Mesodermal cell (in vitro differentiated cells): ENCODE results near the gene NKIRAS1.
A peak's percentile ranks its signal among the peaks of the same experiment; 100 is the strongest.
"Not testable (repeated sequence)": the region's sequence is repeated elsewhere in the genome, so short reads cannot be mapped to it uniquely, and the experiment has no call there.

Experiments
- H3K27ac ChIP-seq: 2 replicates; pipeline ENCODE4 v1.7.0; 2013; ENCODE audit warnings: mild to moderate bottlenecking, low read depth, low read length, moderate library complexity; ENCODE audit not compliant: severe bottlenecking
- H3K36me3 ChIP-seq: 2 replicates; pipeline ENCODE4 v1.7.1; 2013; ENCODE audit warnings: mild to moderate bottlenecking, low read length, moderate library complexity; ENCODE audit not compliant: control insufficient read depth, insufficient read depth
- H3K4me1 ChIP-seq: one replicate; pipeline ENCODE4 v1.7.1; 2013; ENCODE audit warnings: mild to moderate bottlenecking, low read length; ENCODE audit not compliant: insufficient read depth, control insufficient read depth, poor library complexity, severe bottlenecking
- H3K4me3 ChIP-seq: 2 replicates; pipeline ENCODE4 v1.7.0; 2013; ENCODE audit warnings: low read length, control low read depth, mild to moderate bottlenecking; ENCODE audit not compliant: insufficient read depth, poor library complexity, severe bottlenecking; ENCODE audit errors: extremely low read depth
- H3K9me3 ChIP-seq: 2 replicates; pipeline ENCODE4 v1.7.1; 2013; ENCODE audit warnings: mild to moderate bottlenecking, low read length, moderate library complexity; ENCODE audit not compliant: control insufficient read depth
- WGBS, 2 experiments: methylation state at CpG; one replicate each; pipeline ENCODE4 v1.1.5; 2013; ENCODE audit warnings: missing lambda C conversion rate in 2 of 2; ENCODE audit not compliant: insufficient coverage in 2 of 2; 5-methylcytosine and 5-hydroxymethylcytosine counted together

The NKIRAS1 gene

DNA sequence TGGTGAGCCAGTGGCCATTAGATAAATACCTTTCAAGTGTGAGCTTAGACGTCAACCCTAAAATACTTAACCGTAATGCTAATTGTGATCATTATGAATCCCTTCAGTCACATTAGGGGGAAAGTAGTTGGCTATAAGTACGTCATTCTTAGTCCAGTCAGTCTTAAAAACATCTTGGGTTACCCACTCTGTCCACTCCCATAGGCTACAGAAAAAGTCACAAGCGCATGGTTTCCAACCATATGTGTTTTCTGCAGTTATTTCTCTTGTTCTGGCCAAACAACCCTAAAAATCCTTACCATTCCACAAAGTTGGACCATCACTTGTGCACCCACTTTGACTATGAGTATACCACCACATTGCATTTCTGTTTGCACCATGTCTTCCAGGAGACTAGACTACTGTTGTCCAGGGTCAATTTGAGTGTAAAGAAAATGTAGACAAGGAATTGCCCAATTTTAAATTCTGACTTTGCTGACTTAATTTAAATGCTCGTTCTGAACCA, 3.4 kb upstream of the NKIRAS1 start:
- H3K9me3 ChIP-seq = no peaks in the 10 kb centered on the region
- peak overlapping the region; percentile 6 for H3K27ac ChIP-seq
- WGBS, 2 experiments = 84 to 100% methylated on average over 2 to 3 of the region's 5 CpGs
- H3K36me3 ChIP-seq = peaks cover 44% of the 10 kb centered on the region
- H3K4me1 ChIP-seq = peaks cover 9% of the 10 kb centered on the region
- peak overlapping the region; percentile 12 for H3K4me3 ChIP-seq

GRCh38 chr3:23919628-23920027, 2.8 kb upstream of the NKIRAS1 start:
- no peaks in the 10 kb centered on the region for H3K9me3 ChIP-seq
- no peak overlapping the region for H3K27ac ChIP-seq
- peaks cover 44% of the 10 kb centered on the region for H3K36me3 ChIP-seq
- WGBS, 2 experiments = 100% methylated on average over 1 of the region's 2 CpGs; no CpG with 5 or more reads in 1 of the 2 experiments
- H3K4me1 ChIP-seq = peaks cover 13% of the 10 kb centered on the region
- H3K4me3 ChIP-seq = peak overlapping the region; percentile 12

- WGBS, 2 experiments = 24 to 38% methylated on average over 3 to 10 of the region's 12 CpGs
- peaks cover 48% of the 10 kb centered on the region for H3K36me3 ChIP-seq
Measured at GRCh38 chr3:23918331-23918730, 1.5 kb upstream of the NKIRAS1 start.

DNA sequence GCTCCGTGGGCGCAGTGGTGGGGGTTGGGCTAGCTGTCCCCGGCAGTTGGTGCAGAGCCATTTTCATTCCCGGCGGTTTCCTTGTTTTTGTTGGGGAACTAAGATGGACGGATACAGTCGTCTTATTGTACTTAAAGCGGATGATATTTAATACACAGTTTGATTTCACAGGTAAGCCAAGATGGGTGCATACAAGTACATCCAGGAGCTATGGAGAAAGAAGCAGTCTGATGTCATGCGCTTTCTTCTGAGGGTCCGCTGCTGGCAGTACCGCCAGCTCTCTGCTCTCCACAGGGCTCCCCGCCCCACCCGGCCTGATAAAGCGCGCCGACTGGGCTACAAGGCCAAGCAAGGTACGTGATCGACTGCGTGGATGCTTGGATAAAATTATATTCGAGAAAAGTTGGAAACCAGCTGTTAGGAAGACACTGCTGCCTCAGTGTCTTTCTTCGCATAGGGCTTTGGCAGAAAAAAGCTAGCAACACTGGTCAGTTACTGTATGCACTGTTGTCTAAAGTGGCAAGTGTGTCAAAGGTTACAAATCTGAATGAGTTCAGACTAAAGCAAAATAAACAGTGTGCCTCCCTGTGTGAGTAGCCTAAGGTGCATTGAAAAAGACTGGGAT, 1.0 kb upstream of the NKIRAS1 start:
- not testable (repeated sequence) for H3K4me1 ChIP-seq, H3K9me3 ChIP-seq
- Histone ChIP-seq H3K36me3 (peaks cover 48% of the 10 kb centered on the region), H3K4me3 (peak overlapping the region; percentile 97), H3K27ac (peak overlapping the region; percentile 87)
- 0% methylated on average over 10 to 12 of the region's 21 CpGs for WGBS, 2 experiments

More at GRCh38 chr3:23918331-23918730, 1.5 kb upstream of the NKIRAS1 start:
- H3K27ac ChIP-seq = peak overlapping the region; percentile 87
- not testable (repeated sequence) for H3K9me3 ChIP-seq, H3K4me1 ChIP-seq
- peak overlapping the region; percentile 97 for H3K4me3 ChIP-seq

- no peaks in the 10 kb centered on the region for H3K9me3 ChIP-seq
- peak overlapping the region; percentile 63 for H3K27ac ChIP-seq
- 3 to 4% methylated on average over 30 to 32 of the region's 48 CpGs for WGBS, 2 experiments
- peaks cover 6% of the 10 kb centered on the region for H3K4me1 ChIP-seq
- peak overlapping the region; percentile 97 for H3K4me3 ChIP-seq
- peaks cover 39% of the 10 kb centered on the region for H3K36me3 ChIP-seq
Measured at GRCh38 chr3:23916152-23916885, 471 bp downstream of the NKIRAS1 start.

GRCh38 chr3:23915537-23916108, 1.2 kb downstream of the NKIRAS1 start:
- 38 to 44% methylated on average over 6 of the region's 7 CpGs for WGBS, 2 experiments
- peak overlapping the region; percentile 17 for H3K27ac ChIP-seq
- H3K9me3 ChIP-seq = no peaks in the 10 kb centered on the region
- peaks cover 35% of the 10 kb centered on the region for H3K36me3 ChIP-seq
- H3K4me3 ChIP-seq = peak overlapping the region; percentile 97
- peaks cover 6% of the 10 kb centered on the region for H3K4me1 ChIP-seq

DNA sequence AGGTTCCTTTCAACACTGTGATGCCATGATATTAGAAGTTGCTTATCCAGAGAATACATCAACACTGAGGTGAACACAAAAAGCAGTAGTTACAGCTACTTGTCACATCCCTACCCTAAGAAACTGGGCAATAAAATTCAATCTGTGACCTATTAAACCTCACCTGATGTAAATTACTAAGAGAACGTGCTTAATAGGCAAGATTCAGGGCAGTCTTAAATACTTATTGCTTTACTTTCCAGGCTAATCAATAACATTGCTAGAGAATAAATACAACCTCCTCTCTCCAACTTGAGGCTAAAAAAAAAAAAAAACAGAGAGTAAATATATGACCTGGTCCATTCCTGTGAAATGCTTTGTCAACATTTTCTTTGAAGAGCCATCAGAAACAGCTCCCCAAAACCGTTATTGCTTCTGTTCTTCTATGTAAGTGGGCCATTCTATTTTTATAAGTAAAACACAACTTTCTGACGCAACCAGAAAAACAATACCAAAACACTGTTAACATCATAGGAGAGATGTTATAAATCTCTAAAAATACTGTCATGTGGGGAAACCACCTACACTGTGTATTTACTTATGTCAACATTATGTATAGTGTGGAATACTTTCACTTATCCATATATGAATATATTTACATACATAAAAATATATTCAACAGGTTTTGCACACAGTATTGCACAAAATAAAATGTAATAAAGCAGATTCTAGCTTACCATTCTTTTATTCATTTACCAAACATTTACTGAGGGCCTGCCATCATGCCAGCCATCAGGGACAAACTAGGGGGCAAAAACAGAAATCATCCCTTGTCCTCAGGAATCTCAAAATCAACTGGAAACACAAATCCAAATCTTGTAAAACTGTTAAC, 2.7 kb downstream of the NKIRAS1 start:
- Histone ChIP-seq H3K27ac (no peak overlapping the region), H3K4me1 (peaks cover 6% of the 10 kb centered on the region), H3K9me3 (no peaks in the 10 kb centered on the region), H3K4me3 (no peak overlapping the region), H3K36me3 (peaks cover 35% of the 10 kb centered on the region)
- WGBS, 2 experiments = no CpG with 5 or more reads among the region's 3 CpGs

DNA sequence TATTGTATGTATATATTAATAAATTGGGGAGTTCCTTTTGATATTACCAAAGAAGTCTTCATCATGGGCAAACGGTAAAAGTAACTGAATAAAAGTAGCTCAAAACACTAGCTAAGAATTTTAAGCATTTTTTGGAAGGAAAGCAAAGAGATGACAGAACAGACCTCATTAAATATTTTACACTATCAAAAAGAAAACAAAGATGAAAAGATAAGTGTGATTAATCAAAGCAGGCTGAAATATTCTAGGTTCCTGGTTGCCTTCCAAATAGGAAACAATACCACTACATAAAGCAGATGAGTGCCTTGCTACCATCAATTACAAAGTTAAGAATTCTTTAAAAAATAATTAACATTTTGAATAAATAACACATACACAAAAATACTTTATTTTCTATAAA, 3.6 kb downstream of the NKIRAS1 start:
- Histone ChIP-seq H3K9me3 (no peaks in the 10 kb centered on the region), H3K27ac (no peak overlapping the region), H3K36me3 (peaks cover 34% of the 10 kb centered on the region), H3K4me3 (no peak overlapping the region), H3K4me1 (peaks cover 4% of the 10 kb centered on the region)
- WGBS, 2 experiments = no CpG with 5 or more reads among the region's 1 CpG

DNA sequence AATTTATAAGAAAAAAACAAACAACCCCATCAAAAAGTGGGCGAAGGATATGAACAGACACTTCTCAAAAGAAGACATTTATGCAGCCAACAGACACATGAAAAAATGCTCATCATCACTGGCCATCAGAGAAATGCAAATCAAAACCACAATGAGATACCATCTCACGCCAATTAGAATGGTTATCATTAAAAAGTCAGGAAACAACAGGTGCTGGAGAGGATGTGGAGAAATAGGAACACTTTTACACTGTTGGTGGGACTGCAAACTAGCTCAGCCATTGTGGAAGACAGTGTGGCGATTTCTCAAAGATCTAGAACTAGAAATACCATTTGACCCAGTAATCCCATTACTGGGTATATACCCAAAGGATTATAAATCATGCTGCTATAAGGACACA, 4.5 kb downstream of the NKIRAS1 start:
- H3K27ac ChIP-seq, H3K9me3 ChIP-seq, H3K4me1 ChIP-seq, H3K4me3 ChIP-seq: not testable (repeated sequence)
- H3K36me3 ChIP-seq = peaks cover 27% of the 10 kb centered on the region
- no CpG with 5 or more reads among the region's 3 CpGs for WGBS, 2 experiments

DNA sequence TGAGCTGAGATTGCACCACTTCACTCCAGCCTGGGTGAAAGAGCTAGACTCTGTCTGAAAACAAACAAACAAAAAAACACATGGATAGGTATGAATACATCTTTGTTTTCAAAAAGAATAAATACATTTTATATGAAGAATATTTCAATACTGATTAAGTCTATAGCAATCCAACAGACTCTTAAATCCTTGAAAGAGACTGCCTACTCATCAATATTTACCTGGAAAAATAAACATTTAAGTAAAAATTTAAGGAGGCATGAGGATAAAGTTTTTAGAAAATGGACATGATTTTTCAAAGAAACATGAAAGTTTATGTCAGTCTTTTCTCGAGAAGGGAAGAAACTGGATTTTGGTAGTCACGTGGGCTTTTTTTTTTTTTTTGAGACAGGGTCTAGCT, 5.4 kb downstream of the NKIRAS1 start:
- peaks cover 34% of the 10 kb centered on the region for H3K36me3 ChIP-seq
- 81 to 94% methylated on average over 2 of the region's 2 CpGs for WGBS, 2 experiments

More for the DNA sequence above, 5.4 kb downstream of the NKIRAS1 start:
- Histone ChIP-seq H3K9me3 (no peaks in the 10 kb centered on the region), H3K27ac (no peak overlapping the region), H3K4me1 (peaks cover 4% of the 10 kb centered on the region), H3K4me3 (no peak overlapping the region)
